IMR-90 (cell line): Measurements from ENCODE around the gene ARMH1. TPM values are rescaled to one million over a fixed set of nuclear protein-coding genes. Genes with fewer than 3 reads are reported as not detected.

ENCODE experiments used
- ATAC-seq: fragments of 200-7000 bp; cut with Tn5 transposase; 2 replicates; pipeline ENCODE4 v1.9.1; 2020; ENCODE audit warnings: low read depth, mild to moderate bottlenecking, moderate library complexity
- BruUV-seq: library from RNA; stranded (reverse); fragments of 400-500 nt; replicated peaks from 2 replicates; lab custom pipeline; 2021; lab: Mats Ljungman, UMichigan
- CTCF ChIA-PET: fragments of 300-600 bp; formaldehyde crosslinking; extraction: SDS; loops from one replicate; lab custom pipeline; 2021; ENCODE audit warnings: antibody characterized with exemption; lab: Yijun Ruan, JAX
- POLR2A ChIA-PET: fragments of 300-600 bp; sonication (Branson Sonifier 250); formaldehyde crosslinking; loops from one replicate; lab custom pipeline; 2022; ENCODE audit warnings: antibody characterized with exemption; ENCODE audit not compliant: unreplicated experiment; lab: Charles Lee
- DNase-seq: peaks from one replicate; pipeline ENCODE4 v3.0.0; 2013
- H2AFZ ChIP-seq: replicated peaks from 2 replicates; pipeline ENCODE3; 2013; ENCODE audit warnings: low read length, mild to moderate bottlenecking; ENCODE audit not compliant: poor library complexity
- H2AK5ac ChIP-seq: 2 replicates; pipeline ENCODE4 v1.6.1; 2013; ENCODE audit warnings: low read depth, low read length, inconsistent platforms
- H2AK9ac ChIP-seq: replicated peaks from 2 replicates; pipeline ENCODE3; 2013; ENCODE audit warnings: mild to moderate bottlenecking, low read depth, low read length, moderate library complexity; ENCODE audit not compliant: poor library complexity
- H2BK120ac ChIP-seq: 2 replicates; pipeline ENCODE4 v1.6.1; 2013; ENCODE audit warnings: low read depth, low read length, inconsistent platforms
- H2BK15ac ChIP-seq: 3 replicates; pipeline ENCODE4 v1.6.1; 2013; ENCODE audit warnings: low read depth, low read length, inconsistent platforms
- H2BK20ac ChIP-seq: 2 replicates; pipeline ENCODE4 v1.6.1; 2013; ENCODE audit warnings: low read depth, mild to moderate bottlenecking, inconsistent platforms, low read length, moderate library complexity
- H2BK5ac ChIP-seq: 2 replicates; pipeline ENCODE4 v1.6.1; 2013; ENCODE audit warnings: mild to moderate bottlenecking, low read depth, low read length, inconsistent platforms; ENCODE audit not compliant: poor library complexity, severe bottlenecking
- H3K14ac ChIP-seq: replicated peaks from 2 replicates; pipeline ENCODE4 v1.6.1; 2013; ENCODE audit warnings: low read depth, low read length, inconsistent platforms
- H3K18ac ChIP-seq: 2 replicates; pipeline ENCODE4 v1.6.1; 2013; ENCODE audit warnings: low read depth, low read length, control low read depth
- H3K23ac ChIP-seq: 2 replicates; pipeline ENCODE4 v1.6.1; 2013; ENCODE audit warnings: low read depth, low read length, inconsistent platforms
- H3K27ac ChIP-seq: 2 replicates; pipeline ENCODE4 v1.5.1; 2013; ENCODE audit warnings: mild to moderate bottlenecking, control low read depth, low read length; ENCODE audit not compliant: insufficient read depth
- H3K27me3 ChIP-seq: 2 replicates; pipeline ENCODE4 v1.6.1; 2013; ENCODE audit warnings: low read length; ENCODE audit not compliant: control insufficient read depth, insufficient read depth
- H3K36me3 ChIP-seq: 2 replicates; pipeline ENCODE4 v1.6.1; 2013; ENCODE audit warnings: low read length, mixed read lengths; ENCODE audit not compliant: control insufficient read depth, insufficient read depth
- H3K4ac ChIP-seq: 2 replicates; pipeline ENCODE4 v1.6.1; 2013; ENCODE audit warnings: low read depth, low read length, inconsistent platforms
- H3K4me1 ChIP-seq: 2 replicates; pipeline ENCODE4 v1.6.1; 2013; ENCODE audit warnings: low read length, mixed read lengths; ENCODE audit not compliant: control insufficient read depth, insufficient read depth
- H3K4me2 ChIP-seq: 2 replicates; pipeline ENCODE4 v1.6.1; 2013; ENCODE audit warnings: low read depth, mild to moderate bottlenecking, control low read depth, low read length, moderate library complexity
- H3K4me3 ChIP-seq: 2 replicates; pipeline ENCODE4 v1.5.1; 2013; ENCODE audit warnings: low read depth, mild to moderate bottlenecking, control low read depth, low read length, moderate library complexity; ENCODE audit not compliant: insufficient read depth
- H3K56ac ChIP-seq: 2 replicates; pipeline ENCODE4 v1.6.1; 2013; ENCODE audit warnings: low read length, inconsistent platforms; ENCODE audit not compliant: insufficient read depth; ENCODE audit errors: extremely low read depth
- H3K79me1 ChIP-seq, 2 experiments: 2 replicates each; pipeline ENCODE4 v1.6.1; 2013; ENCODE audit warnings: low read length in 2 of 2, inconsistent platforms in 1 of 2, low read depth in 1 of 2
- H3K9ac ChIP-seq: 2 replicates; pipeline ENCODE4 v1.6.1; 2013; ENCODE audit warnings: low read depth, low read length, control low read depth
- H3K9me1 ChIP-seq: 2 replicates; pipeline ENCODE4 v1.6.1; 2013; ENCODE audit warnings: low read length, inconsistent platforms; ENCODE audit not compliant: insufficient read depth
- H3K9me3 ChIP-seq: 2 replicates; pipeline ENCODE4 v1.6.1; 2013; ENCODE audit warnings: low read length; ENCODE audit not compliant: control insufficient read depth, insufficient read depth
- H4K20me1 ChIP-seq: 2 replicates; pipeline ENCODE4 v1.6.1; 2013; ENCODE audit warnings: low read length, inconsistent platforms; ENCODE audit not compliant: insufficient read depth
- H4K5ac ChIP-seq: 2 replicates; pipeline ENCODE4 v1.6.1; 2013; ENCODE audit warnings: mild to moderate bottlenecking, low read depth, low read length, control low read depth
- H4K8ac ChIP-seq, 2 experiments: 2 replicates each; pipeline ENCODE4 v1.6.1; 2013; ENCODE audit warnings: low read depth in 2 of 2, low read length in 2 of 2, control low read depth in 1 of 2, inconsistent platforms in 1 of 2
- H4K91ac ChIP-seq: 2 replicates; pipeline ENCODE4 v1.6.1; 2013; ENCODE audit warnings: low read depth, low read length, inconsistent platforms; ENCODE audit not compliant: insufficient read depth
- CEBPB ChIP-seq: IDR thresholded peaks from 2 replicates; pipeline ENCODE4 v1.6.1; 2012; ENCODE audit warnings: low read depth, low read length, improper control_type of control experiment
- CTCF ChIP-seq: conservative IDR thresholded peaks from 2 replicates; pipeline ENCODE4 v1.5.1; 2012; ENCODE audit warnings: mild to moderate bottlenecking, low read depth, low read length, improper control_type of control experiment
- MAZ ChIP-seq: IDR thresholded peaks from 2 replicates; pipeline ENCODE4 v1.6.1; 2012; ENCODE audit warnings: low read depth, mild to moderate bottlenecking, low read length, improper control_type of control experiment, moderate library complexity, borderline replicate concordance
- NFE2L2 ChIP-seq: fragments of 150-350 bp; IDR thresholded peaks from 2 replicates; pipeline ENCODE4 v1.6.1; 2016; ENCODE audit warnings: low read depth, mild to moderate bottlenecking, low read length
- POLR2A ChIP-seq: IDR thresholded peaks from 2 replicates; pipeline ENCODE4 v1.6.1; 2012; ENCODE audit warnings: mild to moderate bottlenecking, low read depth, low read length
- RAD21 ChIP-seq: IDR thresholded peaks from 2 replicates; pipeline ENCODE4 v1.6.1; 2012; ENCODE audit warnings: low read length, improper control_type of control experiment
- RCOR1 ChIP-seq: IDR thresholded peaks from 2 replicates; pipeline ENCODE4 v1.6.1; 2012; ENCODE audit warnings: mild to moderate bottlenecking, low read length, improper control_type of control experiment; ENCODE audit not compliant: insufficient replicate concordance
- RFX5 ChIP-seq: IDR thresholded peaks from 2 replicates; pipeline ENCODE4 v1.8.0; 2012; ENCODE audit warnings: low read depth, mild to moderate bottlenecking, low read length, moderate library complexity
- SMC3 ChIP-seq: fragments of 150-350 bp; IDR thresholded peaks from 2 replicates; pipeline ENCODE4 v1.6.1; 2016; ENCODE audit warnings: low read depth, mild to moderate bottlenecking, antibody characterized with exemption, low read length, moderate library complexity
- WGBS, 2 experiments: methylation state at CpG; one replicate each; pipeline versions ENCODE4 v1.1.5 to v1.1.7; 2013; ENCODE audit warnings: missing lambda C conversion rate in 2 of 2; ENCODE audit not compliant: insufficient read length in 1 of 2; ENCODE audit errors: extremely low coverage in 2 of 2; 5-methylcytosine and 5-hydroxymethylcytosine counted together
- dilution Hi-C: fragments of 300-500 bp; cut with HindIII; formaldehyde crosslinking; loops from one replicate; pipeline ENCODE4 v1.14.3; 2018; ENCODE audit warnings: low sequenced_read_pairs; ENCODE audit not compliant: unreplicated experiment
- in situ Hi-C: fragments of 300-500 bp; cut with MboI; formaldehyde crosslinking; loops from 3 replicates; pipeline ENCODE4 v1.14.3; 2019; ENCODE audit warnings: low sequenced_read_pairs, inconsistent platforms, mixed read lengths
- intact Hi-C: fragments of 100-400 bp; cut with micrococcal nuclease; formaldehyde crosslinking; loops from 2 replicates; pipeline ENCODE4 v1.10.0; 2022
- polyA plus RNA-seq, 3 experiments: library from polyadenylated mRNA; depleted of rRNA; stranded (reverse); fragments of >200 nt; gene quantifications; 2 replicates each; pipeline ENCODE4 v1.2.3, GENCODE V29; 2012; ENCODE audit warnings: low replicate concordance in 1 of 3
- total RNA-seq: library from RNA; depleted of rRNA; stranded (reverse); fragments of >200 nt; gene quantifications from 2 replicates; pipeline ENCODE4 v1.2.3, GENCODE V29; 2012
- TF ChIP-seq, protein P1 (sequence below): fragments of 150-350 bp; IDR thresholded peaks from 2 replicates; pipeline ENCODE4 v1.6.1; 2017; ENCODE audit warnings: mild to moderate bottlenecking, antibody characterized with exemption, low read length, low read depth
- TF ChIP-seq, protein P2 (sequence below): fragments of 150-350 bp; IDR thresholded peaks from 2 replicates; pipeline ENCODE4 v1.6.1; 2016; ENCODE audit warnings: low read depth, mild to moderate bottlenecking, low read length, moderate library complexity, borderline replicate concordance

The ARMH1 gene
- total and polyA plus RNA-seq, 2 of the 4 experiments (the other 2 are of a cell fraction), result 0.36 to 0.72 TPM

- dilution Hi-C loops (no loop called here), in situ Hi-C loops (no loop called here), intact Hi-C loops (no loop called here)
- Histone ChIP-seq H3K27ac (no peak overlapping the region), H3K14ac (no peak overlapping the region), H3K4ac (no peak overlapping the region), H3K23ac (no peak overlapping the region), H3K9me1 (peaks cover 6% of the 10 kb centered on the region), H2AK5ac (no peak overlapping the region), H3K4me2 (no peak overlapping the region), H3K36me3 (no peaks in the 10 kb centered on the region), H3K4me3 (no peak overlapping the region), H4K8ac (no peak overlapping the region), H3K9ac (no peak overlapping the region), H3K9me3 (no peaks in the 10 kb centered on the region), H3K56ac (no peak overlapping the region), H2BK5ac (no peak overlapping the region), H3K27me3 (no peaks in the 10 kb centered on the region), H2BK120ac (no peak overlapping the region), H2BK15ac (no peak overlapping the region), H3K4me1 (peaks cover 6% of the 10 kb centered on the region), H2BK20ac (no peak overlapping the region), H3K18ac (no peak overlapping the region), H4K5ac (no peak overlapping the region), H4K20me1 (no peaks in the 10 kb centered on the region), H2AFZ (no peak overlapping the region), H4K91ac (no peak overlapping the region), H3K79me1 (peaks cover 5 to 6% of the 10 kb centered on the region in 2 experiments; a peak in 3 of 4 replicates), H2AK9ac (no peak overlapping the region)
- POLR2A ChIA-PET, result no interaction called here
- CTCF ChIA-PET, result no interaction called here
- BruUV-seq, result no TSS peak
- TF ChIP-seq RAD21, result no peak
- TF ChIP-seq, protein P1, sequence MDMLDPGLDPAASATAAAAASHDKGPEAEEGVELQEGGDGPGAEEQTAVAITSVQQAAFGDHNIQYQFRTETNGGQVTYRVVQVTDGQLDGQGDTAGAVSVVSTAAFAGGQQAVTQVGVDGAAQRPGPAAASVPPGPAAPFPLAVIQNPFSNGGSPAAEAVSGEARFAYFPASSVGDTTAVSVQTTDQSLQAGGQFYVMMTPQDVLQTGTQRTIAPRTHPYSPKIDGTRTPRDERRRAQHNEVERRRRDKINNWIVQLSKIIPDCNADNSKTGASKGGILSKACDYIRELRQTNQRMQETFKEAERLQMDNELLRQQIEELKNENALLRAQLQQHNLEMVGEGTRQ, result no peak
- no peak for TF ChIP-seq POLR2A
- no peak for TF ChIP-seq CEBPB
- TF ChIP-seq MAZ, result no peak
- TF ChIP-seq, protein P2, sequence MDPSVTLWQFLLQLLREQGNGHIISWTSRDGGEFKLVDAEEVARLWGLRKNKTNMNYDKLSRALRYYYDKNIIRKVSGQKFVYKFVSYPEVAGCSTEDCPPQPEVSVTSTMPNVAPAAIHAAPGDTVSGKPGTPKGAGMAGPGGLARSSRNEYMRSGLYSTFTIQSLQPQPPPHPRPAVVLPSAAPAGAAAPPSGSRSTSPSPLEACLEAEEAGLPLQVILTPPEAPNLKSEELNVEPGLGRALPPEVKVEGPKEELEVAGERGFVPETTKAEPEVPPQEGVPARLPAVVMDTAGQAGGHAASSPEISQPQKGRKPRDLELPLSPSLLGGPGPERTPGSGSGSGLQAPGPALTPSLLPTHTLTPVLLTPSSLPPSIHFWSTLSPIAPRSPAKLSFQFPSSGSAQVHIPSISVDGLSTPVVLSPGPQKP, result no peak
- no peak for TF ChIP-seq CTCF
- TF ChIP-seq NFE2L2, result no peak
- TF ChIP-seq SMC3, result no peak
- TF ChIP-seq RFX5, result no peak
- no peak for TF ChIP-seq RCOR1
- no peak for DNase-seq
- 85% methylated on average over 2 of the region's 2 CpGs; no CpG with 5 or more reads in 1 of the 2 experiments for WGBS, 2 experiments
- no peak for ATAC-seq
Measured at GRCh38 chr1:44678120-44678519, 3.6 kb downstream of the ARMH1 start.
